Kidney epithelial cell (primary cell): ENCODE results near the gene RPL23. TPM values are rescaled to one million over a fixed set of nuclear protein-coding genes. Genes with fewer than 3 reads are reported as not detected.

Experiments
- DNase-seq: peaks from one replicate; pipeline ENCODE4 v3.0.0-alpha.2; 2010; ENCODE audit warnings: low read depth
- H3K27me3 ChIP-seq: 2 replicates; pipeline ENCODE4 v1.6.0; 2011; ENCODE audit warnings: low read length; ENCODE audit not compliant: control insufficient read depth, insufficient read depth
- H3K36me3 ChIP-seq: 2 replicates; pipeline ENCODE4 v1.5.1; 2011; ENCODE audit warnings: low read length; ENCODE audit not compliant: control insufficient read depth, insufficient read depth
- H3K4me3 ChIP-seq: 2 replicates; pipeline ENCODE4 v1.5.1; 2011; ENCODE audit warnings: low read depth, mild to moderate bottlenecking, control low read depth, low read length
- CTCF ChIP-seq: IDR thresholded peaks from 2 replicates; pipeline ENCODE4 v1.5.1; 2011; ENCODE audit warnings: mild to moderate bottlenecking, moderate library complexity, low read length, control low read depth, inconsistent platforms; ENCODE audit not compliant: insufficient read depth, poor library complexity, severe bottlenecking
- total RNA-seq: library from RNA; depleted of rRNA; stranded (reverse); fragments of >200 nt; gene quantifications from 2 replicates; pipeline ENCODE4 v1.2.3, GENCODE V29; 2015

The RPL23 gene
- total RNA-seq, 1 donor from 2014 or later: 1,881 TPM

DNA sequence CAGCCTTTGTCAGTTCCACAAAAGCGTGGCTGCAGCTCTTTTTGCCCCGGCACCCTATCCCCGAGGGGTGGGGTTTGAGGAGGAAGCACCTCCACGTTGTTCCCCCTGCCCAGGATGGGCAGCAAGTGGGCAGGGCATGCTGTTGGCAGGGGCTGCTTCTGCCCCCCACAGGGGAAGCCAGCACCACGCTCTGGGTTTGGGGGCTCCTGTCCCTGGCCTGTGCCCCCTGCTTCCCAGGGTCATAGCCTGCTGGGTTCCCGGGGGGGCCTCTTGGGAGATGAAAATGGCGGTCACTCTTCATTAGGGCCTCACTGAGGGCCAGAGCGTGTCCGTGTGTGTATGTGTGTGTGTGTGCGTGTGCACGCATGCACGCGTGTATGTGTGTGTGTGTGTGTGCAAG, 39.1 kb upstream of the RPL23 start:
- Histone ChIP-seq H3K36me3 (peaks cover 3% of the 10 kb centered on the region), H3K4me3 (no peak overlapping the region)
- no peak for TF ChIP-seq CTCF

GRCh38 chr17:38892083-38892482, 38.6 kb upstream of the RPL23 start:
- H3K27me3 ChIP-seq: no peaks in the 10 kb centered on the region
- no peak for TF ChIP-seq CTCF
- DNase-seq: no peak
- no peak overlapping the region for H3K4me3 ChIP-seq
- peaks cover 3% of the 10 kb centered on the region for H3K36me3 ChIP-seq

More for the DNA sequence above, 39.1 kb upstream of the RPL23 start:
- no peak for DNase-seq
- H3K27me3 ChIP-seq: no peaks in the 10 kb centered on the region

DNA sequence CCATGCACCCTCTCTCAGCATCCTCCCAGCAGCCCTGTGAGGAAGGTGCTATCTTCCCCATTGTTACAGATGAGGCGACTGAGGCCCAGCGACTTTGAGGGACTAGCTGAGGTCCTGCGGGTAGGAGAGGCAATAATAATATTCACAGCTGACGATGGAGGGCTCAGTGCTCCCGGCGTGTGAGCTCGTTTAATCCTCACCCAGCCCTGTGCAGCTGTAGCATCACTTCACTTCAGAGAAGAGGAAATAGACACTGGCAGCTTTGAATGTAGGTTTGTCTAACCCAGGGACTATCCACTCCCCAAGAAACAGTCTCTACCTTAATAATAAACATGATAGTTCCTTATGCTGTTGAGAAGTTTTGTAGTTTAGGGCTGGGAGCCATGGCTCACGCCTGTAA, 37.9 kb upstream of the RPL23 start:
- H3K36me3 ChIP-seq: peaks cover 3% of the 10 kb centered on the region
- DNase-seq: no peak
- H3K4me3 ChIP-seq: no peak overlapping the region
- TF ChIP-seq CTCF: no peak
- H3K27me3 ChIP-seq: no peaks in the 10 kb centered on the region

GRCh38 chr17:38890410-38890746, 36.9 kb upstream of the RPL23 start:
- peaks cover 3% of the 10 kb centered on the region for H3K36me3 ChIP-seq
- H3K4me3 ChIP-seq: no peak overlapping the region
- DNase-seq: no peak
- TF ChIP-seq CTCF: no peak
- no peaks in the 10 kb centered on the region for H3K27me3 ChIP-seq

GRCh38 chr17:38889745-38890409, 36.4 kb upstream of the RPL23 start:
- TF ChIP-seq CTCF: no peak
- DNase-seq: no peak
- H3K4me3 ChIP-seq: no peak overlapping the region
- peaks cover 3% of the 10 kb centered on the region for H3K36me3 ChIP-seq
- H3K27me3 ChIP-seq: no peaks in the 10 kb centered on the region

DNA sequence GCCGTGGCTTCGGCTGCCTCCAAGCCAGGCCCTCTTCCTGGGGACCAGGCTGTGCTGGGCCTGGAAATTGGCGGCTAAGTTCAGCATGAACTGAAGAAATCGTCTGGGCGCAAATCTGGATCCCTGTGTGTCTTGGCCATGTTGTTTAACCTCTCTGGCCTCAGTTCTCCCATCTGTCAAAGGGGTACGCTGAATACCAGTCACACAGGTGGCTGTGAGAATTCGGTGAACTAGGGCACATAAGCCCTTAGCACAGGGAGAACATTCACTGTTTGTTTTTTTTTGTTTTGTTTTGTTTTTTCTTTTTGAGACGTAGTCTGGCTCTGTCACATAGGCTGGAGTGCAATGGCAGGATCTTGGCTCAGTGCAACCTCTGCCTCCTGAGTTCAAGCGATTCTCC, 35.3 kb upstream of the RPL23 start:
- H3K27me3 ChIP-seq: no peaks in the 10 kb centered on the region
- H3K4me3 ChIP-seq: no peak overlapping the region
- no peak for TF ChIP-seq CTCF
- DNase-seq: no peak
- H3K36me3 ChIP-seq: peaks cover 3% of the 10 kb centered on the region
